B cell (primary cell): ENCODE results near the gene OR1L8.

Experiments
- EZH2 ChIP-seq: IDR thresholded peaks from 2 replicates; pipeline ENCODE4 v1.6.1; 2012; ENCODE audit warnings: borderline replicate concordance, low read depth, mild to moderate bottlenecking, moderate library complexity, low read length; ENCODE audit not compliant: insufficient read depth, poor library complexity, severe bottlenecking
- TF ChIP-seq, protein P1 (sequence below): fragments of 200-600 bp; IDR thresholded peaks from one replicate; pipeline ENCODE4 v1.8.0; 2022; ENCODE audit warnings: antibody characterized with exemption, mild to moderate bottlenecking

GRCh38 chr9:122561446-122561845, 21.7 kb downstream of the OR1L8 start:
- TF ChIP-seq, protein P1, sequence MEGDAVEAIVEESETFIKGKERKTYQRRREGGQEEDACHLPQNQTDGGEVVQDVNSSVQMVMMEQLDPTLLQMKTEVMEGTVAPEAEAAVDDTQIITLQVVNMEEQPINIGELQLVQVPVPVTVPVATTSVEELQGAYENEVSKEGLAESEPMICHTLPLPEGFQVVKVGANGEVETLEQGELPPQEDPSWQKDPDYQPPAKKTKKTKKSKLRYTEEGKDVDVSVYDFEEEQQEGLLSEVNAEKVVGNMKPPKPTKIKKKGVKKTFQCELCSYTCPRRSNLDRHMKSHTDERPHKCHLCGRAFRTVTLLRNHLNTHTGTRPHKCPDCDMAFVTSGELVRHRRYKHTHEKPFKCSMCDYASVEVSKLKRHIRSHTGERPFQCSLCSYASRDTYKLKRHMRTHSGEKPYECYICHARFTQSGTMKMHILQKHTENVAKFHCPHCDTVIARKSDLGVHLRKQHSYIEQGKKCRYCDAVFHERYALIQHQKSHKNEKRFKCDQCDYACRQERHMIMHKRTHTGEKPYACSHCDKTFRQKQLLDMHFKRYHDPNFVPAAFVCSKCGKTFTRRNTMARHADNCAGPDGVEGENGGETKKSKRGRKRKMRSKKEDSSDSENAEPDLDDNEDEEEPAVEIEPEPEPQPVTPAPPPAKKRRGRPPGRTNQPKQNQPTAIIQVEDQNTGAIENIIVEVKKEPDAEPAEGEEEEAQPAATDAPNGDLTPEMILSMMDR: no peak
- no peak for TF ChIP-seq EZH2
